Coronary artery (tissue), 2 donors: ENCODE measurements around the gene ZFYVE1.

Experiments
- DNase-seq: peaks from one replicate; pipeline ENCODE4 v3.0.0-alpha.2; 2017; ENCODE audit warnings: low spot score
- H3K27ac ChIP-seq, 2 donors: fragments of 200-600 bp; sonication (generic); one replicate each; pipeline ENCODE4 v1.5.1; 2016 to 2019
- H3K4me3 ChIP-seq: fragments of 200-600 bp; sonication (generic); 2 replicates; pipeline ENCODE4 v1.5.1; 2016; ENCODE audit warnings: mild to moderate bottlenecking, moderate library complexity
- CTCF ChIP-seq: fragments of 200-600 bp; sonication (generic); IDR thresholded peaks from one replicate; pipeline ENCODE4 v1.5.1; 2019; ENCODE audit warnings: antibody characterized with exemption

The ZFYVE1 gene

DNA sequence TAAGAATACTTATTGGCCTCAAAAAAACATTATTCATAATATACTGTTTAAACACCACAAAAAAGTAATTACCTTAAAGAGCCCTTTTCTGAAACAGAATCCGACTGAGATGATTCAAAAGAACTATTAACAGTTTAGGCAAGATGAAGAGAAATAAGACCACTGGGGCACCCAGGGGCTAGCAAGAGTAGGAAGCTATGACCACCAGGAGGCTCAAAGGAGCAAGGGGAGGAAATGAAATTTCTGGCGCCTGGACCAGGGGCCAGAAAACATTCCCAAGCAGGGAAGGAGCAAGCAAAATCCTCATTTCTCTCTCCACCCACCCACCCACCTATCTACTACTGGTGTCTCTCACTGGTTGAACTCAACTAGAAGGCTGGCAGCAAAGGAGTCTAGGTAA is 106.9 kb downstream of the ZFYVE1 start:
- no peak for TF ChIP-seq CTCF
- H3K27ac ChIP-seq = no peak overlapping the region
- no peak for DNase-seq
- no peak overlapping the region for H3K4me3 ChIP-seq
